Activated T-helper 1 cell treated with anti-CD3 and anti-CD28 coated beads, Interleukin-12 subunit alpha, Interleukin-12 subunit beta, Interleukin-2, Interleukin-4 antibody, amounts not matched to agents 30 ng/mL and 10 ng/mL and 1 ng/mL, durations not matched to agents 14 hours and 24 hours and 36 hours (primary cell): Measurements from ENCODE around the gene AMPD2. TPM values are rescaled to one million over a fixed set of nuclear protein-coding genes. Genes with fewer than 3 reads are reported as not detected.

Experiments used
- DNase-seq: peaks from one replicate; pipeline ENCODE4 v3.0.0; 2021; ENCODE audit warnings: low spot score
- H3K27ac Mint-ChIP-seq: one replicate; pipeline ENCODE4 v1.8.0; 2021; ENCODE audit warnings: mild to moderate bottlenecking, mixed read lengths
- H3K27me3 Mint-ChIP-seq: one replicate; pipeline ENCODE4 v1.8.0; 2022; ENCODE audit warnings: mild to moderate bottlenecking, moderate library complexity, mixed read lengths; ENCODE audit not compliant: insufficient read depth
- H3K36me3 Mint-ChIP-seq: one replicate; pipeline ENCODE4 v1.8.0; 2021; ENCODE audit warnings: low read depth, mixed read lengths
- H3K4me1 Mint-ChIP-seq: one replicate; pipeline ENCODE4 v1.8.0; 2021; ENCODE audit warnings: low read depth, mixed read lengths
- H3K4me3 Mint-ChIP-seq: one replicate; pipeline ENCODE4 v1.8.0; 2021; ENCODE audit warnings: mild to moderate bottlenecking, moderate library complexity, mixed read lengths
- H3K9me3 Mint-ChIP-seq: one replicate; pipeline ENCODE4 v1.8.0; 2021; ENCODE audit warnings: mixed read lengths
- intact Hi-C: fragments of 100-400 bp; cut with micrococcal nuclease; formaldehyde crosslinking; loops from one replicate; pipeline ENCODE4 v1.15.1; 2024
- total RNA-seq: library from RNA; stranded (reverse); gene quantifications from 2 replicates; pipeline ENCODE4 v1.2.3, GENCODE V29; 2022

Gene AMPD2
- total RNA-seq, 1 donor from 2014 or later, result 92.4 TPM

- intact Hi-C loops, result no loop called here
- no peak overlapping the region for H3K27ac Mint-ChIP-seq
- no peaks in the 10 kb centered on the region for H3K9me3 Mint-ChIP-seq
- DNase-seq, result no peak
- peaks cover 3% of the 10 kb centered on the region for H3K27me3 Mint-ChIP-seq
- H3K4me3 Mint-ChIP-seq, result no peak overlapping the region
- peaks cover 23% of the 10 kb centered on the region for H3K4me1 Mint-ChIP-seq
- peaks cover 2% of the 10 kb centered on the region for H3K36me3 Mint-ChIP-seq
Observed at GRCh38 chr1:109637446-109637845, 17.8 kb downstream of the AMPD2 start.

DNA sequence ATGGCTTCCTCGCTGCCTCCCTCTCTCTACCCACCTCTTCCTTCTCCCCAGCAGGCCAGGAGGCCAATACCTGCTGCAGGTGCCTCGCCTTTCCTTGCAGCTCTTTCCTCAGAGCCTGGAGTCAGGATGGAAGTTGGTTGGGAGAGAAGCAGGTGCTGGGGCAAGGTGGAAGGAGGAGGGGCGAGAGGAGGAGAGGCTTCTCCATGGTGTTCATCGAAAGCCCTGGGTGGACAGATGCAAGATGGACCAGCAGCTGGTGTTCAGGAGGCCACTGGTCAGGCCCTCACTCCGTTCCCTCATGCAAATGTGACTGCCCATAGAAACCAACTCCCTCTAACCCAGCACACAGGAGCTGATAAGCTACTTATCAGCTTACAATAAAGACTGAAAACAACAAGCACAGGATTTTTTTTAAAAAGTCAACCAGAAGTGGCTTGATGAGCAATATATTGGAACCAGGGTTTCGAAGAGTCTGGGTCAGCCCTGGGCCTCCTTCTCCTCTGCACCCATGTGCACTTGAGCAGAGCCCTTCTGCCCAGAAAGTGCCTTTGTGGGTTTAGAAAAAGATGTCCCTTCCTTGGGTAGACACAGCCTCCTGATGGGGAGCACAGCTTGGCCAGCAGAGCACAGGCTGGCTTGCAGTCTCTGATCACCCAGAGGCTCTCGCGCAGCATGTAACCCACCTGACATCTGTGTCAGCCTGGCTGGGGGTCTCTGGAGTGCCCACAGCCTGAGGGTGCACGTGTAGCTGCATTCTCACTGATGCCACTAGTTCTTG lies 19.6 kb downstream of the AMPD2 start:
- no peak overlapping the region for H3K4me3 Mint-ChIP-seq
- no peak overlapping the region for H3K27ac Mint-ChIP-seq
- H3K27me3 Mint-ChIP-seq, result peaks cover 3% of the 10 kb centered on the region
- no peaks in the 10 kb centered on the region for H3K36me3 Mint-ChIP-seq
- no peaks in the 10 kb centered on the region for H3K9me3 Mint-ChIP-seq
- peaks cover 26% of the 10 kb centered on the region for H3K4me1 Mint-ChIP-seq
- no peak for DNase-seq
- intact Hi-C loops, result no loop called here

DNA sequence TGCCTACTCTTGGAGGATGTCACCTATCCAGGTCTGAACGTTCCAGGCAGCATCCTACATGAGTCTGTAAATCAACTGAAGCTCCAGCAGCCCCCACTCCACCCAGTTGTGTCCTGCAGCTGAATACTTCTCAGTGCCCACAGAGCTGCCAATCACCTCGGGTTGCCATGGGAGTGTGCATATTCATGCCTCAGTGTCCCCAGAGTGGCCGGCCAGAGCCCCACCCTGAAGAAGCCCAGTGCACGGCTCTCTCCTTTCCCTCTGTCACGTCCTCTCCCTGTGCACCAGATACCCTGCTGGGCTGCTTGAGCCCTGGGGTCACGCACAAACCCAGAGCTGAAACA lies 20.2 kb downstream of the AMPD2 start:
- no peaks in the 10 kb centered on the region for H3K9me3 Mint-ChIP-seq
- no peaks in the 10 kb centered on the region for H3K36me3 Mint-ChIP-seq
- no peak overlapping the region for H3K27ac Mint-ChIP-seq
- no peak overlapping the region for H3K4me3 Mint-ChIP-seq
- DNase-seq, result no peak
- H3K4me1 Mint-ChIP-seq, result peaks cover 21% of the 10 kb centered on the region
- peaks cover 3% of the 10 kb centered on the region for H3K27me3 Mint-ChIP-seq
- intact Hi-C loops, result loop anchor here (1.0 kb wide), 2 partner anchors 16 to 94 kb away; partner anchors contain the start of gene GSTM4

DNA sequence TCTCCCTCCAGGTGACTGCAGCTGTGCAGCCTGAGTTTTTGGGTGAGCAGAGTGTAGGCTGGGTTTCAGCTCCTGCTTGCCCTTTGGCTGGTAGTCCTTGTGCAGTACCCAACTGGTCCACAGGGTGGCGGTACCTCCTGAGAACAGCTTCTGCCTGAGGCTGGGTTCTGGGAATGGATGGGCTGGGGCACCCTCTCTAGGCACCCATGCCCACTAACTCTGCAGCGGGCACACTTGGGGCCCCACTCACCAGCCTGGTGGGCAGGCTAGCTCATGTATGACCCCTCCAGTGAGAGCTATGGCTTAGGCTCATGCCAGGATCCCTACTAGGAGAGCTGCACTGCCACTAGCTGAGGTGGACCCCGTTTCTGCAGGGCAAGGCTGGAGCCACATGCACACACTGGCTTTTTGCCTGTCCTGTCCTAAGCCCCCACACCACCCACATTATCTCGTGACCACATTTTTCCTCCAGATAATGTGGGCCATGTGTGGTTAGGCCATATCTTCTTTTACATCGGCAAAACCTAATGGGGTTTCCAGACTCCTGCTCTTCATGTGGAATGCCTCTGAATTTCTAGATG lies 20.7 kb downstream of the AMPD2 start:
- Mint-ChIP-seq H3K36me3 (no peaks in the 10 kb centered on the region), H3K27me3 (peaks cover 3% of the 10 kb centered on the region), H3K4me3 (no peak overlapping the region)

GRCh38 chr1:109641078-109641740 lies 21.6 kb downstream of the AMPD2 start:
- no peaks in the 10 kb centered on the region for H3K36me3 Mint-ChIP-seq
- intact Hi-C loops, result no loop called here
- H3K27me3 Mint-ChIP-seq, result peaks cover 3% of the 10 kb centered on the region
- H3K9me3 Mint-ChIP-seq, result no peaks in the 10 kb centered on the region
- peaks cover 14% of the 10 kb centered on the region for H3K4me1 Mint-ChIP-seq
- no peak overlapping the region for H3K27ac Mint-ChIP-seq
- H3K4me3 Mint-ChIP-seq, result no peak overlapping the region
- DNase-seq, result no peak

More for the DNA sequence above, 20.7 kb downstream of the AMPD2 start:
- peak; percentile 82 for DNase-seq
- H3K9me3 Mint-ChIP-seq, result no peaks in the 10 kb centered on the region
- no peak overlapping the region for H3K27ac Mint-ChIP-seq
- peaks cover 15% of the 10 kb centered on the region for H3K4me1 Mint-ChIP-seq
- intact Hi-C loops, result loop anchor here (1.0 kb wide), 2 partner anchors 16 to 94 kb away; partner anchors contain the start of gene GSTM4

GRCh38 chr1:109641861-109642260 lies 22.2 kb downstream of the AMPD2 start:
- Mint-ChIP-seq H3K36me3 (no peaks in the 10 kb centered on the region), H3K4me3 (no peak overlapping the region), H3K27ac (no peak overlapping the region), H3K27me3 (peaks cover 3% of the 10 kb centered on the region), H3K9me3 (no peaks in the 10 kb centered on the region), H3K4me1 (peaks cover 14% of the 10 kb centered on the region)
- intact Hi-C loops, result loop anchor here (2.0 kb wide), 1 partner anchor 45 kb away; the partner anchor contains the start of gene GSTM1
- no peak for DNase-seq

DNA sequence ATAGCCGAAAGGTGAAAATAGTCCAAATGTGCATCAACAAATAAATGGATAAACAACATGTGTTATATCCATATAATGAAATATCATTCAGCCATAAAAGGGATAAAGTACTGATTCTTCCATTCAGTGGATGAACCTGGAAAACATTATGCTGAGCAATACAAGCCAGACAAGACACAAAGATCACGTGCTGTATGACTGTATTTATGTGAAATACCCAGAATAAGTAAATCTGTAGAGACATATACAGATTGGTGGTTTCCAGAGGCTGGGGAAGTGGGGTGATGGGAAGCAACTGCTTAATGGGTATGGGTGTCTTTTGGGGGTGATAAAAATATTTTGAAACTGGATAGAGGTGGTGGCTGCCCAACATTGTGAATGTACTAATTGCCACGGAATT lies 23.0 kb downstream of the AMPD2 start:
- DNase-seq, result no peak
- Mint-ChIP-seq H3K4me3 (no peak overlapping the region), H3K36me3 (no peaks in the 10 kb centered on the region), H3K27me3 (peaks cover 5% of the 10 kb centered on the region), H3K27ac (no peak overlapping the region), H3K4me1 (peaks cover 14% of the 10 kb centered on the region), H3K9me3 (no peaks in the 10 kb centered on the region)
- intact Hi-C loops, result loop anchor here (1.0 to 2.0 kb wide), 6 partner anchors 44 to 369 kb away; partner anchors contain the start of genes AHCYL1, GNAI3 and GSTM1

DNA sequence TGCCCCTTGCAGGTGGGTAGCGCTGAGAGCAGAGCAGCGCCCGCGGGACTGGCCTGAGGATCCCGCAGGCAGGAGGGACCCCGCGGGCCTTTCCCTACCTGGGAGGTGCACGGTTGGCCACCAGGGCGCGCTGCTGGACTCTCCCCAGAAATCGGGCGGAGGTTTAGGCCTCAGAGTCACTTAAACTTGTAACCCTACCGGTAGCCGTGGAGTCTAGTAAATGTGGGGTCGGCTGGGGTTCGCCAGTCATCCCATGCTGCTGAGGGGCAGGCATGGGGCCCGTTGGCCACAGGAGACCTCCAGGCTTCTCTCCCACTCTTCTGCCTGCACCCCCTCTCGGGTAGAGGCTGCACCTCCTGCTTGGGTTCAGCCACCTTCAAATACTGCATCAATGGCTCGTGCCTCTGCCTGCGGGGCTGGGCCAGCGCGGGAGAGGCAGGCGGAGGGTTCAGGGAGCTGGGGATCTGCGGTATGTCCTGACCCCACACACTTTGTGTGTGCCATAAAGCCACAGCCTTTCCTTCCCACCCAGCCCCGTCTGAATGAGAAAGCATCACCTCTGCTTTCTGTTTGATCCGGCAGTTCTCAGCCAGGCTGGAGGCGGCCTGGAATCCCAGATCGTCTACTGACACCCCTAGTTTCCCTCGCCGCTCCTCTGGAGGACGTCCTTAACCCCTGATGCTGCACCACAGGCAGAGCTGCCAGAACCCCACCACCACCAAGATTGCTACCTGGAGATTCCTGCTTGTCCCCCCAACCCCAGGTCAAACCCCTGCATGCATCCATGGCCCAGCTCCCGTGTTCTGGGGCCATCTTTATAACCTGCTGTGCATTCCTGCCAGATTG lies 24.0 kb downstream of the AMPD2 start:
- H3K36me3 Mint-ChIP-seq, result no peaks in the 10 kb centered on the region
- peak; percentile 82 for DNase-seq
- H3K27me3 Mint-ChIP-seq, result peaks cover 5% of the 10 kb centered on the region
- peaks cover 14% of the 10 kb centered on the region for H3K4me1 Mint-ChIP-seq
- H3K9me3 Mint-ChIP-seq, result no peaks in the 10 kb centered on the region
- intact Hi-C loops, result loop anchor here (1.0 to 2.0 kb wide), 6 partner anchors 43 to 368 kb away; partner anchors contain the start of genes AHCYL1, GNAI3 and GSTM1
- no peak overlapping the region for H3K4me3 Mint-ChIP-seq
- H3K27ac Mint-ChIP-seq, result no peak overlapping the region

DNA sequence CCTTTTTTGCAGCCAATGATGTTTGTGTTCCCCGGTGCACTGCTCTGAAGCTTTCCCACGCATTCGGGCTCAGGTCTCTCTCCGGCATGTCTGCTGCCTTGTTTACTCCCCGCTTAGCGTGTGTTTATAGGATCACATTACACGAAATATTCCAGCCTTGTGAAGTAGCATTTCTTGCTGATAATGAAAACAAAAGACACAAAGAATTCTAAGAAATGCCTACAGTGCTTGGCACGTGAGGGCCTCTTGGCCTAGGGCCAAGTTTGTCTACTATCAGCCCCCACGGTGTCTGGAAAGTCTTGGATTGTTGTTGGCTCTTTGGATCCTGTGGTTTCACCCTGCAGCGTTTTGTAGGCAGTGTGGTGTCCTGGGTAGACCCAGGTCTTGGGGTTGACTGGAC lies 25.0 kb downstream of the AMPD2 start:
- DNase-seq, result no peak
- intact Hi-C loops, result no loop called here
- no peaks in the 10 kb centered on the region for H3K36me3 Mint-ChIP-seq
- H3K27me3 Mint-ChIP-seq, result peaks cover 10% of the 10 kb centered on the region
- no peaks in the 10 kb centered on the region for H3K9me3 Mint-ChIP-seq
- peaks cover 21% of the 10 kb centered on the region for H3K4me1 Mint-ChIP-seq
- H3K4me3 Mint-ChIP-seq, result no peak overlapping the region
- no peak overlapping the region for H3K27ac Mint-ChIP-seq

DNA sequence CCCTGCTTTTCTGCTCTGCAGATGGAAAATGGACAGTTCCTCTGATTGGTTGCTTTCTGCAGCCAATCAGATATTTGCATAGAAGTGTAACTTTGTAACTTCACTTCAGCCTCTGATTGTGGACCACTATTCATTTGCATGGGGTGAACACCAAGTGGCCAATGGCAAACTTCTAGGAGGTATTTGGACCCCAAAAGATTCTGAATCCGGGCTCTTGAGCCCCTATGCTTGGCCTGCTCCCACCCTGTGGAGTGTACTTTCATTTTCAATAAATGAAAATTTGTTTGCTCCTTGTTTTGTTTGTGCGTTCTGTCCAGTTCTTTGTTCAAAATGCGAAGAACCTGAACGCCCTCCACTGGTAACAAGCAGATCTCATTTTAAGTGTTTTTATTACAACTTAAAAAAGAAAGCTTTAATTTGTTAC lies 29.9 kb downstream of the AMPD2 start:
- Mint-ChIP-seq H3K27me3 (peaks cover 28% of the 10 kb centered on the region), H3K9me3 (no peaks in the 10 kb centered on the region), H3K4me3 (no peak overlapping the region), H3K27ac (no peak overlapping the region), H3K4me1 (peaks cover 7% of the 10 kb centered on the region), H3K36me3 (no peaks in the 10 kb centered on the region)
- intact Hi-C loops, result no loop called here
- no peak for DNase-seq

- no peaks in the 10 kb centered on the region for H3K36me3 Mint-ChIP-seq
- H3K9me3 Mint-ChIP-seq, result no peaks in the 10 kb centered on the region
- peaks cover 28% of the 10 kb centered on the region for H3K27me3 Mint-ChIP-seq
- no peak for DNase-seq
- no peak overlapping the region for H3K4me3 Mint-ChIP-seq
- H3K27ac Mint-ChIP-seq, result no peak overlapping the region
- peaks cover 16% of the 10 kb centered on the region for H3K4me1 Mint-ChIP-seq
- intact Hi-C loops, result no loop called here
Observed at GRCh38 chr1:109650609-109651008, 31.0 kb downstream of the AMPD2 start.

DNA sequence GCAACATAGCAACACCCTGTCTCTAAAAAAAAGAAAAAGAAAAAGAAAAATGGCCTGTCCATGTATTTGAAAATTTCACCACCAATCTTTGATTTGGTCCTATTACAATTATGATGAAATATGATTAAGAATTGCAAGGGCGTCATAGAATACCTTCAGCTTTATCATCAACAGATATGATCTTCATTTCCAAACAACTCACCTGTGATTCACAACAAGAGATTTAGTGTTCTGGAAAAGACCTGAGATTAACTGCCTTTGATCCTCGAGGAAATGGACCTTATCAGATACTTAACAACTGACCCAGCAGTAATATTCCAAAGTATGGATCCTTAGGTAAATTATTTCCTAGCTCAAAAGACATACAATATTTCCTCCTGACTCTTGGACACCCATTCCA lies 32.8 kb downstream of the AMPD2 start:
- H3K27me3 Mint-ChIP-seq, result peaks cover 26% of the 10 kb centered on the region

More for the DNA sequence above, 32.8 kb downstream of the AMPD2 start:
- H3K9me3 Mint-ChIP-seq, result no peaks in the 10 kb centered on the region
- no peak overlapping the region for H3K4me3 Mint-ChIP-seq
- H3K36me3 Mint-ChIP-seq, result peaks cover 3% of the 10 kb centered on the region
- no peak for DNase-seq
- H3K27ac Mint-ChIP-seq, result no peak overlapping the region
- intact Hi-C loops, result no loop called here
- H3K4me1 Mint-ChIP-seq, result peaks cover 22% of the 10 kb centered on the region
